OCI-LY7 (cell line): ENCODE data around the gene SLC17A2.

Experiments
- EZH2phosphoT487 ChIP-seq: fragments of 200-600 bp; sonication (generic); IDR thresholded peaks from 2 replicates; pipeline ENCODE4 v1.6.1; 2018; ENCODE audit warnings: low read depth, borderline replicate concordance, mild to moderate bottlenecking, mixed run types, antibody characterized with exemption, low read length, moderate library complexity, mixed read lengths
- TF ChIP-seq, protein P1 (sequence below): fragments of 200-600 bp; sonication (generic); conservative IDR thresholded peaks from 2 replicates; pipeline ENCODE4 v1.5.1; 2014; ENCODE audit warnings: mild to moderate bottlenecking, antibody characterized with exemption, low read length, moderate library complexity, mixed read lengths

DNA sequence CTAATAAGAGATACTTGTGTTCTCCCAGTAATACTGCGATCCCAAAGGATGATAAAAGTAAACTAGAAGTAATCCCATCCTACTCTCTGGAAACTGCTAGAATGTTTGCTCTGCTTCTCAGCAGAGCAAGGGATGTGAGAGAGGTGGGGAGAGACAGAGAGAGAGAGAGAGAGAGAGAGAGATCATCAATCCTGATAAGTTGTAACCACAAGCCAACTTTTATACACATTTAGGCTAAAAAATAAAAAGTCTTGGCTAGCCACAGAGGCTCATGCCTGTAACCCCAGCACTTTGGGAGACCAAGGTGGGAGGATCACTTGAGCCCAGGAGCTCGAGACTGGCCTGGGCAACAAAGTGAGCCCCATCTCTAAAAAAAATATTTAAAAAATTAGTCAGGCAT lies 16.1 kb upstream of the SLC17A2 start:
- TF ChIP-seq, protein P1, sequence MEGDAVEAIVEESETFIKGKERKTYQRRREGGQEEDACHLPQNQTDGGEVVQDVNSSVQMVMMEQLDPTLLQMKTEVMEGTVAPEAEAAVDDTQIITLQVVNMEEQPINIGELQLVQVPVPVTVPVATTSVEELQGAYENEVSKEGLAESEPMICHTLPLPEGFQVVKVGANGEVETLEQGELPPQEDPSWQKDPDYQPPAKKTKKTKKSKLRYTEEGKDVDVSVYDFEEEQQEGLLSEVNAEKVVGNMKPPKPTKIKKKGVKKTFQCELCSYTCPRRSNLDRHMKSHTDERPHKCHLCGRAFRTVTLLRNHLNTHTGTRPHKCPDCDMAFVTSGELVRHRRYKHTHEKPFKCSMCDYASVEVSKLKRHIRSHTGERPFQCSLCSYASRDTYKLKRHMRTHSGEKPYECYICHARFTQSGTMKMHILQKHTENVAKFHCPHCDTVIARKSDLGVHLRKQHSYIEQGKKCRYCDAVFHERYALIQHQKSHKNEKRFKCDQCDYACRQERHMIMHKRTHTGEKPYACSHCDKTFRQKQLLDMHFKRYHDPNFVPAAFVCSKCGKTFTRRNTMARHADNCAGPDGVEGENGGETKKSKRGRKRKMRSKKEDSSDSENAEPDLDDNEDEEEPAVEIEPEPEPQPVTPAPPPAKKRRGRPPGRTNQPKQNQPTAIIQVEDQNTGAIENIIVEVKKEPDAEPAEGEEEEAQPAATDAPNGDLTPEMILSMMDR, result no peak
- no peak for TF ChIP-seq EZH2phosphoT487
